Upper lobe of right lung (tissue), 1 donor: ENCODE measurements around the gene TKT. TPM values are rescaled to one million over a fixed set of nuclear protein-coding genes. Genes with fewer than 3 reads are reported as not detected.
A peak's percentile ranks its signal among the peaks of the same experiment; 100 is the strongest.
"Not testable (repeated sequence)": the region's sequence is repeated elsewhere in the genome, so short reads cannot be mapped to it uniquely, and the experiment has no call there.

ENCODE experiments used
- ATAC-seq: fragments of 200-7000 bp; cut with Tn5 transposase; one replicate; pipeline ENCODE4 v1.9.1; 2020; ENCODE audit warnings: mild to moderate bottlenecking, moderate library complexity
- DNase-seq: peaks from one replicate; pipeline ENCODE4 v3.0.0-alpha.2; 2020
- H3K27ac ChIP-seq: fragments of 200-600 bp; one replicate; pipeline ENCODE4 v1.8.0; 2022
- H3K27me3 ChIP-seq: fragments of 200-600 bp; one replicate; pipeline ENCODE4 v1.8.0; 2022; ENCODE audit warnings: mild to moderate bottlenecking
- H3K36me3 ChIP-seq: fragments of 200-600 bp; one replicate; pipeline ENCODE4 v1.8.0; 2022
- H3K4me1 ChIP-seq: fragments of 200-600 bp; one replicate; pipeline ENCODE4 v1.8.0; 2022
- H3K4me3 ChIP-seq: fragments of 200-600 bp; one replicate; pipeline ENCODE4 v1.8.0; 2022; ENCODE audit warnings: mild to moderate bottlenecking
- H3K9me3 ChIP-seq: fragments of 200-600 bp; one replicate; pipeline ENCODE4 v1.8.0; 2022
- intact Hi-C: fragments of 100-400 bp; cut with DNase I; formaldehyde crosslinking; loops from one replicate; pipeline ENCODE4 v1.11.0; 2022
- long read RNA-seq: library from polyadenylated mRNA; unstranded; transcript quantifications from one replicate; pipeline ENCODE4 v2.0.0, GENCODE V29; 2021
- total RNA-seq: library from RNA; stranded (reverse); fragmentation: NEBNext Ultra II Directional; extraction: Animal tissue kit (Norgen Biotek cat#: 25700); gene quantifications from one replicate; pipeline ENCODE4 v1.2.1, GENCODE V29; 2021
- TF ChIP-seq, protein P1 (sequence below): fragments of 200-600 bp; IDR thresholded peaks from one replicate; pipeline ENCODE4 v1.8.0; 2022; ENCODE audit warnings: antibody characterized with exemption
- donor health status: DM: no; HTN: yes; CAD: no; lungs with severe emphysema.

TKT gene
- 432 TPM for total RNA-seq
- long read RNA-seq, transcript TKT-208 (14 exons, 3,010 nt) = major isoform, 737 of 958 reads
- long read RNA-seq, transcript TKT-207 (8 exons, 1,972 nt) = minor isoform, 19 of 958 reads
- long read RNA-seq, transcript TKT-203 (15 exons, 2,831 nt) = minor isoform, 15 of 958 reads
- long read RNA-seq, partial matches to known transcripts = 121 of 958 reads
- long read RNA-seq, other reads (novel, unspliced or antisense) = 62 of 958 reads

DNA sequence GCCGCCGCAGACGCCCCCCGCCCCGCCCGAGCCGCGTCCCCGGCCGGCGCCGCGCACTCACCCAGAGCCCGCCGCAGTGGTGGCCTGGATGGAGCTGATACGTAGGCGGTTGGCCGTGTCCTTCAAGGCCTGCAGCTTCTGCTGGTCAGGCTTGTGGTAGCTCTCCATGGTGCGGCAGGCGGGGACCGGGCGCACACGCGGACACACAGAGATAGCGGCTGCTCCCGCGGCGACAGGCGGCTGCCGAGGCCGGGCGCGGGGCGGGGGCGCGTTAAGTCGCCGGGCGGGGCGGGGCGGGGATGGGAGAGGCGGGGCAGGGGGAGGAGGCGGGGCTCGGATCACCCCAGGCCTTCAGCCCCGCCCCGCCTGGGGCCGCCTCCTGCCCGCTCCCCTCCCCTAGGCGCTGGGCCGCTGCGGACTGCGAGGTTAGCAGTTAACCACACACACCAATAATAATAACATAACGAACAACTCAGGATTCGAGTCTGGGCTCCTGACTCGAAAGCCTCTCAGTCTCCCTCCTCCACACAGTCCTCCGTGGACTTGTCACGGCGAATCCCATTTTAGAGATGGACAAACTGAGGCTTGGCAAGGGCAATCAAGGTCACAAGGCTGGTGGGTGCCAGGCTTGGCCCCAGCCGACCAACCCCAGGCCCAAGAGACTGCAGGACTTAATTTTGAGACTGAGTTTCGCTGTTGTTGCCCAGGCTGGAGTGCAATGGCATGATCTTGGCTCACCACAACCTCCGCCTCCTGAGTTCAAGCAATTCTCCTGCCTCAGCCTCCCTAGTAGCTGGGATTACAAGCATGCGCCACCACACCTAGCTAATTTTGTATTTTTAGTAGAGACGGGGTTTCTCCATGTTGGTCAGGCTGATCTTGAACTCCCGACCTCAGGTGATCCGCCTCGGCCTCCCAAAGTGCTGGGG, at the start of gene TKT:
Gene TKT, minus strand, starts transcription at position 248 of the 929 bp plus-strand sequence. Its CDS starts 80 bp downstream, at position 168.
- Histone ChIP-seq H3K4me1 (peaks cover 26% of the 10 kb centered on the region), H3K27ac (peak within 1 kb of the TSS; percentile 82), H3K36me3 (no peaks in the 10 kb centered on the region), H3K4me3 (peak within 1 kb of the TSS; percentile 97), H3K27me3 (no peaks in the 10 kb centered on the region), H3K9me3 (no peaks in the 10 kb centered on the region)
- TF ChIP-seq, protein P1, sequence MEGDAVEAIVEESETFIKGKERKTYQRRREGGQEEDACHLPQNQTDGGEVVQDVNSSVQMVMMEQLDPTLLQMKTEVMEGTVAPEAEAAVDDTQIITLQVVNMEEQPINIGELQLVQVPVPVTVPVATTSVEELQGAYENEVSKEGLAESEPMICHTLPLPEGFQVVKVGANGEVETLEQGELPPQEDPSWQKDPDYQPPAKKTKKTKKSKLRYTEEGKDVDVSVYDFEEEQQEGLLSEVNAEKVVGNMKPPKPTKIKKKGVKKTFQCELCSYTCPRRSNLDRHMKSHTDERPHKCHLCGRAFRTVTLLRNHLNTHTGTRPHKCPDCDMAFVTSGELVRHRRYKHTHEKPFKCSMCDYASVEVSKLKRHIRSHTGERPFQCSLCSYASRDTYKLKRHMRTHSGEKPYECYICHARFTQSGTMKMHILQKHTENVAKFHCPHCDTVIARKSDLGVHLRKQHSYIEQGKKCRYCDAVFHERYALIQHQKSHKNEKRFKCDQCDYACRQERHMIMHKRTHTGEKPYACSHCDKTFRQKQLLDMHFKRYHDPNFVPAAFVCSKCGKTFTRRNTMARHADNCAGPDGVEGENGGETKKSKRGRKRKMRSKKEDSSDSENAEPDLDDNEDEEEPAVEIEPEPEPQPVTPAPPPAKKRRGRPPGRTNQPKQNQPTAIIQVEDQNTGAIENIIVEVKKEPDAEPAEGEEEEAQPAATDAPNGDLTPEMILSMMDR = no peak
- peak; percentile 95 for DNase-seq
- intact Hi-C loops = no loop called here
- ATAC-seq = peak; percentile 88

DNA sequence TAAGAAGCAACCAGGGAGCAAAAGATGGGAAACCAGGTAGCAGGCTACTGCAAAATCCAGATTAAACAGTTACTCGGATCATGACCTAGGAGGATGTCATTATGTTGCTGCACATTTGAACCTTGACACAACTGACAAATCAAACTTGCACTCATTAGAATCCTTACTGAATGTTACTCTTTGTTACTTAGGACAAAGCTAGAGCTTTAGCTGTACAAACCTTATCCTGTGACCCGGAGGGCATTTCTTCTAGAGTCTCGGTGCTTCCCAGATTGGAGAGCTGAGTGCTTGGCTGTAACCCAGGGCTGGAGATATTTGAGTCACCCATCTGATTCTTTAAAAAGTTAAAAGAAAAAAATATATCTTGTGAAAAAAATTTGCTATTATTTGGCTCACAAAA, 48.1 kb upstream of the TKT start:
- no peak for ATAC-seq
- H3K27me3 ChIP-seq = no peaks in the 10 kb centered on the region
- H3K4me3 ChIP-seq = no peak overlapping the region
- peaks cover 4% of the 10 kb centered on the region for H3K4me1 ChIP-seq
- TF ChIP-seq, protein P1 = no peak
- H3K36me3 ChIP-seq = peaks cover 46% of the 10 kb centered on the region
- intact Hi-C loops = loop anchor here (10.0 kb wide), 1 partner anchor 421 kb away; no protein-coding TSS in a partner anchor
- no peak overlapping the region for H3K27ac ChIP-seq
- DNase-seq = no peak
- H3K9me3 ChIP-seq = no peaks in the 10 kb centered on the region

- intact Hi-C loops = loop anchor here (10.0 kb wide), 1 partner anchor 421 kb away; no protein-coding TSS in a partner anchor
- no peaks in the 10 kb centered on the region for H3K27me3 ChIP-seq
- TF ChIP-seq, protein P1 = no peak
- H3K36me3 ChIP-seq = peaks cover 46% of the 10 kb centered on the region
- no peak overlapping the region for H3K27ac ChIP-seq
- no peak overlapping the region for H3K4me3 ChIP-seq
- ATAC-seq = no peak
- DNase-seq = no peak
- peaks cover 4% of the 10 kb centered on the region for H3K4me1 ChIP-seq
- no peaks in the 10 kb centered on the region for H3K9me3 ChIP-seq
Observed at GRCh38 chr3:53303549-53303948, 47.7 kb upstream of the TKT start.

GRCh38 chr3:53300826-53301225, 45.0 kb upstream of the TKT start:
- TF ChIP-seq, protein P1 = no peak
- DNase-seq (no peak), ATAC-seq (no peak)
- H3K4me3 ChIP-seq = no peak overlapping the region
- no peak overlapping the region for H3K27ac ChIP-seq
- H3K27me3 ChIP-seq = no peaks in the 10 kb centered on the region
- peaks cover 4% of the 10 kb centered on the region for H3K4me1 ChIP-seq
- intact Hi-C loops = loop anchor here (10.0 kb wide), 1 partner anchor 424 kb away; no protein-coding TSS in a partner anchor
- no peaks in the 10 kb centered on the region for H3K9me3 ChIP-seq
- peaks cover 52% of the 10 kb centered on the region for H3K36me3 ChIP-seq

DNA sequence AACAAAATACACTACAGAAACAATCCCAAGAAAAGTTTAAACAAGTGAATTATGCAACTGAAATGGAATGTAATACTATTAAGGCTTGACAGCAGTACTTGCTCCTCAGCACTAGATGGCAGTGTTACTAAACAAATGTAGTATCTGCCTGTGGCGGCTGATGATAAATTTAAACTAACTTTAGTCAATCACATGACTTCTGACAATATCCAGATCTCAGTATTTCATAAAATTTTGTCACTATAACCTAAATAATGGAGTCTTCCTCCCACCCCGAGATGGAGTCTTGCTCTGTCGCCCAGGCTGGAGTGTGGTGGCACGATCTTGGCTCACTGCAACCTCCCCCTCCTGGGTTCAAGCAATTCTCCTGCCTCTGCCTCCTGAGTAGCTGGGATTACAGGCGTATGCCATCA, 43.8 kb upstream of the TKT start:
- intact Hi-C loops = loop anchor here (10.0 kb wide), 1 partner anchor 425 kb away; no protein-coding TSS in a partner anchor
- not testable (repeated sequence) for H3K27ac ChIP-seq

More for the DNA sequence above, 43.8 kb upstream of the TKT start:
- H3K36me3 ChIP-seq = peaks cover 60% of the 10 kb centered on the region
- not testable (repeated sequence) for DNase-seq, H3K4me1 ChIP-seq, H3K9me3 ChIP-seq, H3K27me3 ChIP-seq, H3K4me3 ChIP-seq
- TF ChIP-seq, protein P1 = peak; percentile 90
- peak; percentile 94 for ATAC-seq
